Measurements from ENCODE around the gene CFAP74.

Gene CFAP74, protein sequence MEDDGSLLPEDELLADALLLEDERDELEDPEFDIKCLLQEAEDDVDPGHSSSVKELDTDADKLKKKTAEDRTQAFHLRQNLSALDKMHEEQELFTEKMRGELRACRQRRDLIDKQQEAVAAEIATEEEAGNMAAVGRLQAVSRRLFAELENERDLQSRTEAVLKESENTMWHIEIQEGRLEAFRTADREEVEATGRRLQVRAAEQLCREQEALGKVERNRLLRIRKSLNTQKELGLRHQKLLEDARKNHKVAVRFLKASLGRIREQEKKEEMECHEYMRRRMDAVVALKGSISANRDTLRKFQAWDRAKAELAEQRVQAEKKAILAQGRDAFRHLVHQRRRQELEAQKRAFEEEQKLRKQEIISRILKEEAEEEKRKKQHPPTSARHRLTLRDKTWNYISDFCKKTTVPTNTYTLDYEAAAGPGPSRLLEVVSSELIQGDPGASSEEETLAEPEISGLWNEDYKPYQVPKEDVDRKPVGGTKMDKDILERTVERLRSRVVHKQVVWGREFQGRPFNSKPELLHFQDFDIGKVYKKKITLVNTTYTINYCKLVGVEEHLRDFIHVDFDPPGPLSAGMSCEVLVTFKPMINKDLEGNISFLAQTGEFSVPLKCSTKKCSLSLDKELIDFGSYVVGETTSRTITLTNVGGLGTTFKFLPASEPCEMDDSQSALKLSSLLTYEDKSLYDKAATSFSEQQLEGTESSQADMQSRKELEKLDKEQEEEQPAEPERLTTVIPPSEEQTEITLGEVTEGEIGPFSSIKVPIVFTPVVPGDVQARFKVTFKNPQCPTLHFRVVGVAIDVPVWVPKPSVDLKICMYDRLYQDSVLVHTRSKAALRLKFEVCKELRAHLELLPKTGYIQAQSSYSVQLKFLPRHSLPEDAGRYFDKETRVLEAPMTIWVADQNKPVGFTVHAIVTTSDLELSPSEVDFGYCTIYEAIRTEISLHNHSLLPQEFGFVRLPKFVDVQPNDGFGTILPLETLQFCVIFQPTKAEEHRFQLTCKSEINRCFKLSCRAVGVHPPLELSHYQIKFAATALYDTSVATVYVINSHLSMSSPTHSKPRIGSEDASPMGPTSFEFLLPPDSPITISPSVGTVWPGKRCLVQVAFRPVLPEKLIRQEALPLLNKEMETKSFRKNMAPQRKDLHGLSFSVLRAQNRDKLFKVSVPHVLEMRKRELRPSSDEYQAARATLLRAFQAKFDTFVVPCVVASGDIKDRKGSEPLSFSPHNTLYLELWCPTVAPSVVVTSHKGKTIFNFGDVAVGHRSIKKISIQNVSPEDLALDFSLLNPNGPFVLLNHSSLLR (N-terminal part only)

DNA sequence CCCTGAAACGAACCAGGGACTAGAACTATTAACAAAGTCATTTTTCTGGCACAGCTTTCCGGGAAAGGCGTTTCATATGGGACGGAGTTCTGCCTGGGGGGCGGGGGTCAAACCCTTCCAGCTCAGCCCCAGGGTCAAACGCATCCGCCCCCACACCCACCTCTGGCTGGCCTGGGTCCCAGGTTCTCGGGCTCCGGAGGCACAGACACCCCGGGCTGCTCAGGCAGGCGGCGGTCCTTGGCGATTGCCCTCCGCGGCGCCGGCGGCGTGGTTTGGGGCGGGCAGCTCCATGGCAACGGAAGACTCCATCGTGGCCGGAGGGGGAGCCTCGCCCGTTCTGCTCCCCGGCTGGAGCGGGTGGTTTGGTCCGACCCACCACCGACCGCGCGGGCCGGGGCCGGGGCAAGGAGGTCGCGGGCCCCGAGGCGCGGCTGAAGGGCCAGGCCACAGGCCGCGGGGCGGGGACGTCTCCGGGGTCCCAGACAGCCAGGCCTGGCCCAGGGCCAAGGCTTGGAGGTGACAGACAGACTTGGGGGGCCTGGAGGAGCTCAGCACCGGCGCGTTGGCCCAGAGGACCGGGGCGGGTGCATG is at the start of gene CFAP74:
CFAP74 (minus strand) TSS at position 246 of the 591 bp plus-strand sequence. CDS start 12,830 bp downstream, outside the sequence.
- peak; percentile 1 to 40 for DNase-seq

DNA sequence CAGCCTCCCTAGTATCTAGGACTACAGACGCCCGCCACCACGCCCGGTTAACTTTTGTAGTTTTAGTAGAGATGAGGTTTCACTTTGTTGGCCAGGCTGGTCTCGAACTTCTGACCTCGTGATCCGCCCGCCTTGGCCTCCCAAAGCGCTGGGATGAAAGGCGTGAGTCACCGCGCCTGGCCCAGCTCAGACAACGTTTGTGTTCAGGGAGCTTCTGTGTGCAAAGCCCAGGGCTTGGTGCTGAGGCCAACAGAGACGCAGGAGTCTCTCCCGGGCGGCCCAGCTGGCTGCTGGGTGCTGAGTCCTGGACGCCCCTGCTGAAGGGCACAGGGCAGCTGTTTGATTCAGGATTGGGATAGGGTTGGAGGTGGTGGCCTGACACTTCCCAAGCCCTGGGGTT is 49.6 kb upstream of the CFAP74 start:
- DNase-seq = no peak

DNA sequence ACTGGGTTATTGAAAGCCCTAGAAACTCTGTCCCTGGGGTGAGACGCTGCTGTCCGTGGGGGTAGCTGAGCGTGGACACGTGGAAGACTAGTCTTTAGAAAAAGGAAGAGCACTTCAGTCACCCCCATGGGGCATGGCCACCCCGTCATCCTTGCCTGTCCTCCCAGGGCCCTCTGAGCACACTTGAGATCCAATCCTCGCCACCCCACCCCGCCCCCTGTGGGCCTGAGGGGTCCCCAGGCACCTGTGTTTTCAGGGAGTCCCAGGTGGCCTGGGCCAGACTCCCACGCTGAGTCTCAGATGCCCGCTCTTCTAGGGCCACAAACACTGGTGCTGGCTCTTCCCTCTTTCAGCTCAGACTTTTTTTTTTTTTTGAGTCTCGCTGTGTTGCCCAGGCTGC is 49.2 kb upstream of the CFAP74 start:
- no peak for DNase-seq

DNA sequence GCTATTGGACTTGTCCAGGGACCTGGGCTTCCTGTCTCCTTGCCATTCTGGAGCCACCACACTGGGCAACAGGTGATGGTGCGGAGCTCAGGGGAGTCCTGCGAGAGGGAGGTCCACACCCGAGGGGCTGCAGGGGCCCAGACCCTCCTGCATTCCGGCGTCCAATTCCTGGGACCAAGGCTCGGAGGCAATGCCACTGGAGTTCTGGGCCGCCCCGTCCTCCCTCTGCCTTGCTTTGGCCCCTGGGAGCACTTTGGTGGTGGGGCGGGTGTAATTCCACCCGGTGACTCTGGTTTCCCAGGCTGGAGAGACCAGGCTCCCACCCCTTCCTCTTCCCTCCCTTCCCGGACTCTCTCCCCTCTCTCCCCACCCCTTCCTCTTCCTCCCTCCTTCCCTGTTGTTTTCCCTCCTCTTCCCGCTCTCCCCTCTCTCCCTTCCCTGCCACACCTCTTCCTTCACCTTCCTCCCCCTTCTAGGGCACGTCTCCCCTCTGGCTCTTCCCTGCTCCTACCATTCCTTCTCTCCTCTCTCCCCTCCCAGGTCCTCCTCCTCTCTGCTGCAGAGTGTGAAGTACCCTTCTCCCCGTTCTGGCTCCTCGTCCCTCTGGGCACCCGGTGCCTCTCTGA is 48.6 kb upstream of the CFAP74 start:
- DNase-seq = no peak

DNA sequence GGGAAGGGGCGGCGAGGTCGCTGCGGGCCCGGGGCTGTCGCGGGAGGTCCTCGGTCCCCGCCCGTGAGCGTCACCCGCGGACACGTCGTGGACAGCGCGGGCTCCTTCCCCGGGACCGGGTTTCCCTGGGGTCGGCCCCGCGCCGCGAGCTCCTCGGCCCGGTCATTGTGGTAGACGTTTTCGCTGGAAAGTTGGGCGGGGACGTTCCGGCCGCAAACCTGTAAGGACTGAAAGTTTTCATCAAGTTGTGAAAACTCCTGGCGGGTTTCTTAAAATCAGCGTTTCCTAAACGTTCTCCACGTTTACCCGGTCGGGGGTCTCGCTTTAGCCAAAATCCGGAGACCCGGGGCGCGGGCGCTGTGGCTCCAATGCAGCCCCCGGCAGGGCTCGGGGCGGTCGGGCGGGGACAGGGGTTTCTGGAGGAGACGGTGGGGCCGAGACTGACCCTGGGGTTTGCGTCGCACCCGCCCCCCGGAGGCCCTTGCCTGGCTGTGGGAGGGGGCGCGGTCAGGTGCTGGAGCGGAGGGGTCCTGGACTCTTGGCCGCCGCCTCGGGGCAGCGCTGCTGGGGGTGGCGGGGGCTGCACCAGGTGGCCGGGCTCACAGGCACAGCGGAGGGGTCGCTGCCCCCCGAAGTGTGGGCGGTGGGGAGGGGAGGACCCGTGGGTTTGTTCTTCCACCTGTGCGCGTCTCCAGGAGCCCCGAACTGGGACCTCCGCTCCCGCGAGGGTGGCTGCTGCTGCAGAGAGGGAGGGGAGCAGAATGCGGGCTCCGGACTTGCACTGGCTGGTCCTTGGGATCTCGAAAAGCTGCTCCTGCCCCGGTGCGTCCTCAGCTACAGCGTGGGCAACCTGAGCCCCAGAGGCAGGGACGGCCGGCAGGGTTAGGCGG is 47.5 kb upstream of the CFAP74 start:
- DNase-seq = no peak

DNA sequence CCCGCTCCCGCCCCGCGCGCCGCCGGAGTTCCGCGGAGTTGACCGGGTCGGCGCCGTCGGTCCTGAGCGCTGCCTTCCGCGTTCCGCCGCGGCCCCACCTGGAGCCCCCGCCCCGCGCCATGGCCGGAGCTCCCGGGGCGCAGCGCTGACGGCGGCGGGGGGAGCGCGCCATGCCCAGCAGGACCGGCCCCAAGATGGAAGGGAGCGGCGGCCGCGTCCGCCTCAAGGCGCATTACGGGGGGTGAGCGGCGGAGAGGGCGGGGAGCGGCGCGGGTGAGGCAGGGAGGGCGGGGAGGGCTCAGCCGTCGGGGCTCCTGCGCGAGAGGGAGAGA is 46.8 kb upstream of the CFAP74 start:
- no peak for DNase-seq

DNA sequence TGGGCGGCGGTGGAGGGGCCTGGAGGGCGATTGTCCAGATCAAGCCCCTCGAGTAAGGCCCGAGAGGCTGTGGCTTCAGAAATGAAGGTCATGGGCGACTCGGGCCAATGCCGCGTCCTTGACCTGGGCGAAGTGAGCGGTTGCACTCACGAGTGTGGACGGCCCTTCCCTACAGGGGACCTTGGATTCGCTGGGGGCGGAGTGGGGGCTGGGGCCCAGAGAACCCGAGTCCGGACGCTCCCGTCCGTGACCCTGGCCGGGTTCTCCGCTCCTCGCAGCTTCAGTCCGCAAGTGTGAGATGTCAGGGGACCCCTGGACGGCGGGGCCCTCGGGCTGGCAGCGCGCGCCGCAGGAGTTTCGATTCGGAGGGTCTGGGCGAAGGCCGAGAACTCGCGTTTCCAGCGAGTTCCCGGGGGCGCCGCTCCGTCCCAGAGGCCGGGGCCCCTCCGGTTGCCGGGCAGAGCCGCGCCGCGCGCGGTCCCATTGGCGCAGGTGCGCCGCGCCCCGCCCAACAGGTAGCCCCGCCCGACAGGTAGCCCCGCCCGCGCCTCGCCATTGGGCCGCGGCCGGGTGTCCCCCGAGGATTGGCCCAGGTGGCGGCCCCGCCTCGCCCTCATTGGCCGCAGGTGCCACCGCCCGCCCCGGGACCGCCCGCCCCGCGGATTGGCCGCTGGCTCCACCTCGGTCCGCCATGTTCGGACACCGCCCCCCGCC is 46.3 kb upstream of the CFAP74 start, which contains the start of gene PRKCZ:
PRKCZ (plus strand) TSS at position 694 of the 714 bp plus-strand sequence. CDS start 220 bp downstream, outside the sequence.
- DNase-seq = peak in 1 of 2 donors; percentile 9

DNA sequence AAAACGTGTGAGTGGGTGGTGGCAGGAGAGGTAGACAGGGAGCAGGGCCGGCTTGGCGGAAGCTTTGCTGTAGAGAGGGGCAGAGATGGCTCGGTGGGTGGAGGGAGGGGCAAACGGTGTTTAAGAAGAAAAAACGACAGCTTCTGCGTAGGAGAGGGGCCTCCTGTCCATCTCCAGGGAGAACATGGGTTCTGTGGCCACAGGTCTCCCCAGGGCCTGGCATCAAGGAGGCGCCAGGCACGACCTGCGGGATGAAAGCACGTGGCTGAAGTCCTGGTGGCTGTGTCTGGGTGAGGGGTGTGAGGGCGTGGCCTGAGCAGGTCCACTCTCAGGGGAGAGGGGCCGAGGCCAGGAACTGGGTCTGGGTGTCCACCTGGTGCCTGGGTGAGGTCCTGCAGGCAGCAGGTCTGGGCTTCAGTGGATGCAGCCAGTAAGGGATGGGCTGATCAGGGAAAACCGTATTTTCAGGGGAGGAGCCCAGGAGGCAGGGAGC is 45.7 kb upstream of the CFAP74 start:
- no peak for DNase-seq

DNA sequence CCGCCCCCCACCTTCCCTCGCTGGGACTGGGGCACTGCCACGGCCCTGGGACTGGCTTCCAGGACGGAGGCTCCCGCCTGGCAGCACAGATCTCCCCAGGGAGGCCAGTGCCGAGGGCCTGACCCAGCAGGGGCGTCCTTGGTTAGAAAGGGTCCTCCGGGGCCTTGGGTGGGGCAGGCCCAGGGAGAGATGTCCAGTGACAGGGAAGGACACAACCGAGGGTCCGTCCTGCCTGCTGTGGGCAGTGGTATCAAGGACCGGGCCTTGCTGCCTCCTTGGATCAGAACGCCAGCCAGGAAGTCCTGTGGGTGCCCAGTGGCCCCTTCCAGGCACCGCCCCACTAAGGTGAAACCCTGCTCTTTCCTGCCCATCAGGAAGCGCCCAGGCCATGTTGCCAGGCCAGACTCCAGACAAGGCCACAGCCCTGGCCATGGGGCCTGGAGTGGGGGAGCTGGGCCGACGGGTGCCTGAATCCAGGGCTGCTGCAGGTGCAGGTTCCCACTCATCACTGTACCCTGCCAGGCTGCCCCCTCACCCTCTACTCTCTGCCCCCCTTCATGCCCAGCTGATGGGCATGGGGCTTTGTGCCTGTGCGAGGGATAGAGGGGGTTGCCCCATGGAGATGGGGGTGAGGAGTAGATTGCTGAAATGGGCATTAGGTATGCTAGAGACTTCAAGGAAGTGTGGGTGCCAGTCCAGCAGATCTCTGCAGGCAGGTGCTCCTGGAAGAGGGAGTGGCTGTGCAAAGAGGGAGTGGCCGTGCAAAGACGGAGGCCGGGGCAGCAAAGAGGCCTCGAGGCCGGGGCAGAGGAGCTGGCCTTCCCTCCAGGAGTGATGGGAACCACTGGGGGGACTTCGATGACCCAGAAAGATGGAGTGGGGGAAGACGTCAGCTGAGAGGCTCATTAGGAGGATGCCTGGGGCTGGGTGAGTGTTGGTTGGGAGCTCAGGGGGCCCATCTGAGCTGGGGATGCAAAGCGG is 44.5 kb upstream of the CFAP74 start:
- no peak for DNase-seq

DNA sequence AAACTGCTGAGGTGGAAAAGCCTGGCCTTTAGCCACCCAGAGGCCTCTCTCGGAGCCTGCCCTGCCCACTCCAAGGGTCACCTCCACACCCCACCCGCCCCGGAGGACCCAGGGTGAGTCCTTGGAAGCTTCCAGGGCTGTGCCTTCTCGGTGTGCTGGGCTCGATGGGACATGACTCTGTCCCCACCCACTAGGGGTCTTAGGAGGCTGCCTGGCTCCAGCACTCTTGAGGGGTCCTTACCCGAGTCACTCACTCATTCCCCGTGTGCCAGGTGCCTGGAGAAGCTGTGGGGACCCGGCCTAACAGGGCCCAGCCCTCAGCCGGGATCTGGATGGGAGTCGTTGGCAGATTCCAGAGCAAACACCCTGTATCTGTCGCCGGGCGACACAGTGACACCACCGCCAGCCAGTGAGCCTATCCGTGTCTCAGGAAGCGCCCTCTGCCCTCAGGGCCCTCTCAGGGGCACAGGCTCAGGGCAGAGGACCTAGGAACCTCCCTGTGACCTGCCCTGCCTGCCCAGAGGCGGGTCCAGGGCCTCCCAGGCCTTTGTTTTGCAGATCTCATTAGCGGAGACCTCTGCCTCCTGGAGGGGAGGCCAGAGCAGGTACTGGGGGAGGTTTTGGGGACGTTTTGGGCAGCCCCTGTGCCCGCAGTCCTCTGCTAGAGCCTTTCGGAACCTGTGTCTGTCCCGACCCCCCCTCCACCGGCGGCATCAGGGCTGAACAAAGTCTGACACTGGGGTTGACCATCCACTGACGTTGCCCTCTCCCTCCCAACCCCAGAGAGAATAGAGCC is 43.6 kb upstream of the CFAP74 start:
- no peak for DNase-seq

DNA sequence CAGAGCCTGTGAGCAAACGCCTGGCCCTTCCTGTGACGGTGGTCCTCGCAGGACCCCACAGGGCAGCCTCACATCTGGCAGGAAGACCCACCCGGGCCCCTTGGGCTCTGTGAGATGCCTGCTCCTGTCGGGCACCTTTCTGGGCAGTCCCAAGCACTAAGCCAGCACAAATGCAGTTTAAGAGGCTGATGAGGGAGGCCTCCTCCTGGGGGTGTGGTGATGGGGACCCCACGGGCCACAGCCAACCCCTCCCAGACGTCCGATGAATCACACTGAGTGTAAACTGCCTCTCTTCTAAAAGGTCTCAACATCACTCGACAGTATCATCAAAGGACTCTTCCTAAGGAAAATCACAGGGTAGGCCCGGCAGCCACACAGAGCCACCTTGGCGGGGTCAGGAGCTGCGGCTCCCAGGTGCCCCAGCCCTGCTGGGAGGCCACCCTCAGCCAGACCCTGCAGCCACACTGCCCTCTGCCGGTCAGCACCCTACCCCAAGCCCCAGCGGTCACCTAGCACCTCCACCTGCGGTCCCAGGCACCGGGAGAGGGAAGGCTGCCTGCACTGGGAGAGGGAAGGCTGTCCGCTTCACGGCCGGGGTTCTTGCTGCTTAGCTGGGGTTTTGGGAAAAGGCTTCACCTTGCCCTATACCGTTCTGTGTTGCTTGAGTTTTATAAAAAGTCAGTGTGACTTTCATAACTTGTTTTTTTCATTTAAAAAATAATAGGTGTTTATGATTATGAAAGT is 42.8 kb upstream of the CFAP74 start:
- peak in 1 of 2 donors; percentile 11 for DNase-seq

DNA sequence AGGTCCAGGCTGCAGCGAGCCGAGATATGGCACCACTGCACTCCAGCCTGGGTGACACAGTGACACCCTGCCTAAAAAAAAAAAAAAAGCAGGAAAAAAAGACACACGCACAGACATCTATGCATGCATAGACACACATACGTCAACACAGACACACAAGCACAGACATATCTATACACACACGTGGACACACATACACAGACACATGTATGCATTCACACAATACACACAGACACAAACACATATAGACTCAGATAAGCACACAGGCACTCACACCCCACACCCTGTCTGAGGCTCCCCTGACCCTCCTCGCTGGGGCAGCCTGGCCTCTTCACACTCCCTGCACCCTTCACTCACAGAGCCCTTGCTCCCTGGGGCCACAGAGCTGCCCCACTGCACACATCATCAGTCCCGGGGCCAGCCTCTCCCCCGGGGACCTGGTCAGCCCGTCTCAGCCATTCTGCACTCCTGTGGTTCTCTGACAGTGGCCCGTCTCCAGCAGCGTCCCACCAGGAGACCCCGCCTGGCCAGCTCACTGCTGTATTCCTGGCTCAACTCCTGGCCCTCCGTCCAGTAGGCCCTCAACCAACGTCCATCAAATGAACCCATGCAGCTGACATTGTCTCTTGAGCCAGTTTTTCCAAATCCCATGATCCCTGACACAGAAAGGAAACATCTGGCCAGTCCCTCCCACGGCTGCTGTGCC is 42.0 kb upstream of the CFAP74 start:
- no peak for DNase-seq

DNA sequence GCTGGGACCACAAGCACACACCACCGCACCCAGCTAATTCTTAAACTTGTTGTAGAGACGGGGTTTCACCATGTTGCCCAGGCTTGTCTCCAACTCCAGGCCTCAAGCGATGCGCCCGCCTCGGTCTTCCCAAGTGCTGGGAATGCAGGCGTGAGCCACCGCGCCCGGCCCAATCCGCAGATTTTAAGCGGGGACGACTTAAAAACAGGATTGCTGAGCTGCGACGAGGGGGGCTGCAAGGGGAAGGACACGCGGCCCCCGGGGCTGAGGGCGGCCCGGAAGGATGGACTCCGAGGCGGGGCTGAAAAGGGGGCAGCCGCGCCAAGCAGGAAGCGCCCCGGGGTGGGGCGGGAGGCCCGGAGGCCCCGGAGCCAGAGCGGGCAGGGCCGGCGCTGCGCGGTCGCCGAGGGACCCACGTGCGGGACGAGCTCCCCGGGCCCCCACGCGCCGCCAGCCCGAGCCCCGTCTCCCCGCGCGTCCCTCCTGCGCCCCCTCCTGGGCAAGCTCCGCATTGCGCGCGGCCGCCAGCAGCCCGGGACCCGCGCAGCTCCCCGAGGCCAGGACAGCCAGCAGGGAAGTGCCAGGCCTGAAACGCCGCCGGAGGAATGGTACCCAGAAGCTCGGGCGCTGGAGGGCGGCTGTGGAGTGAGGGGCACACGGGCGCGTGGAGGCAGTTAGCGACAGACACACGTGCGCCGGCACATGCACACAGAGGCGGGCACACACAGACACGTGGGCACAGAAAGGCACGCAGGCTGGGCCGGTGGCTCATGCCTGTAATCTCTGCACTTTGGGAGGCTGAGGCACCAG is 41.1 kb upstream of the CFAP74 start:
- DNase-seq = peak; percentile 54 to 58

DNA sequence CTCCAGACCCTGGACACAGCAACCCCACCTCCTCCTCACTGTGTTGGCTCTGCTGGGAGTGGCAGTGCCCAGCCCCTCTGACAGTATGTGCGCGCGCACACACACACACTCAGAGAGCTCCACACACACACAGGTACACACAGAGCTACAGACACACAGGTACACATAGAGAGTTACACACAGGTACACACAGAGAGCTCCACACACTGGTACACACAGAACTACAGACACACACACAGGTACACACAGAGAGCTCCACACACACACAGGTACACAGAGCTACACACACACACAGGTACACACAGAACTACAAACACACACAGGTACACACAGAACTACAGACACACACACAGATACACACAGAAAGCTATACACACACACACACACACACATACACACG is 40.3 kb upstream of the CFAP74 start:
- no peak for DNase-seq
